ENCODE results near the gene NTRK2.

Gene NTRK2

GRCh38 chr9:84742261-84742660 lies 72.7 kb downstream of the NTRK2 start:
- no peak for DNase-seq

GRCh38 chr9:84744195-84744594 lies 74.7 kb downstream of the NTRK2 start:
- DNase-seq = no peak

GRCh38 chr9:84744726-84745125 lies 75.2 kb downstream of the NTRK2 start:
- DNase-seq = no peak

- DNase-seq = no peak
These were observed 78.6 kb downstream of the NTRK2 start for GRCh38 chr9:84748112-84748511.

- no peak for DNase-seq
These were observed 80.8 kb downstream of the NTRK2 start for GRCh38 chr9:84750152-84750865.

- no peak for DNase-seq
These were observed 82.4 kb downstream of the NTRK2 start for GRCh38 chr9:84751921-84752320.

GRCh38 chr9:84754461-84754860 lies 84.9 kb downstream of the NTRK2 start:
- DNase-seq = no peak

GRCh38 chr9:84754881-84755280 lies 85.4 kb downstream of the NTRK2 start:
- DNase-seq = no peak

- no peak for DNase-seq
These were observed 85.9 kb downstream of the NTRK2 start for GRCh38 chr9:84755380-84755779.

GRCh38 chr9:84756171-84756570 lies 86.6 kb downstream of the NTRK2 start:
- no peak for DNase-seq

- DNase-seq = no peak
These were observed 87.2 kb downstream of the NTRK2 start for GRCh38 chr9:84756731-84757130.

- DNase-seq = no peak
These were observed 89.3 kb downstream of the NTRK2 start for GRCh38 chr9:84758817-84759216.

- DNase-seq = no peak
These were observed 89.8 kb downstream of the NTRK2 start for GRCh38 chr9:84759300-84759750.

- no peak for DNase-seq
These were observed 90.3 kb downstream of the NTRK2 start for GRCh38 chr9:84759804-84760203.

GRCh38 chr9:84761137-84761808 lies 91.7 kb downstream of the NTRK2 start:
- DNase-seq = no peak

- no peak for DNase-seq
These were observed 103.0 kb downstream of the NTRK2 start for GRCh38 chr9:84772511-84772910.

GRCh38 chr9:84773022-84773421 lies 103.5 kb downstream of the NTRK2 start:
- DNase-seq = no peak

GRCh38 chr9:84775056-84775643 lies 105.6 kb downstream of the NTRK2 start:
- no peak for DNase-seq

GRCh38 chr9:84778570-84778969 lies 109.0 kb downstream of the NTRK2 start:
- DNase-seq = no peak

- DNase-seq = no peak
These were observed 110.4 kb downstream of the NTRK2 start for GRCh38 chr9:84779883-84780282.

GRCh38 chr9:84780385-84780784 lies 110.9 kb downstream of the NTRK2 start:
- DNase-seq = no peak

- no peak for DNase-seq
These were observed 111.9 kb downstream of the NTRK2 start for GRCh38 chr9:84781458-84781857.

- no peak for DNase-seq
These were observed 112.7 kb downstream of the NTRK2 start for GRCh38 chr9:84781931-84782866.
